IMR-90 (cell line): ENCODE results near the gene CAPN2. TPM values are rescaled to one million over a fixed set of nuclear protein-coding genes. Genes with fewer than 3 reads are reported as not detected.
A peak's percentile ranks its signal among the peaks of the same experiment; 100 is the strongest.

Source experiments
- ATAC-seq: fragments of 200-7000 bp; cut with Tn5 transposase; 2 replicates; pipeline ENCODE4 v1.9.1; 2020; ENCODE audit warnings: low read depth, mild to moderate bottlenecking, moderate library complexity
- BruUV-seq: library from RNA; stranded (reverse); fragments of 400-500 nt; replicated peaks from 2 replicates; lab custom pipeline; 2021; lab: Mats Ljungman, UMichigan
- CTCF ChIA-PET: fragments of 300-600 bp; formaldehyde crosslinking; extraction: SDS; loops from one replicate; lab custom pipeline; 2021; ENCODE audit warnings: antibody characterized with exemption; lab: Yijun Ruan, JAX
- POLR2A ChIA-PET: fragments of 300-600 bp; sonication (Branson Sonifier 250); formaldehyde crosslinking; loops from one replicate; lab custom pipeline; 2022; ENCODE audit warnings: antibody characterized with exemption; ENCODE audit not compliant: unreplicated experiment; lab: Charles Lee
- DNase-seq: peaks from one replicate; pipeline ENCODE4 v3.0.0; 2013
- H2AFZ ChIP-seq: replicated peaks from 2 replicates; pipeline ENCODE3; 2013; ENCODE audit warnings: low read length, mild to moderate bottlenecking; ENCODE audit not compliant: poor library complexity
- H2AK5ac ChIP-seq: 2 replicates; pipeline ENCODE4 v1.6.1; 2013; ENCODE audit warnings: low read depth, low read length, inconsistent platforms
- H2AK9ac ChIP-seq: replicated peaks from 2 replicates; pipeline ENCODE3; 2013; ENCODE audit warnings: mild to moderate bottlenecking, low read depth, low read length, moderate library complexity; ENCODE audit not compliant: poor library complexity
- H2BK120ac ChIP-seq: 2 replicates; pipeline ENCODE4 v1.6.1; 2013; ENCODE audit warnings: low read depth, low read length, inconsistent platforms
- H2BK15ac ChIP-seq: 3 replicates; pipeline ENCODE4 v1.6.1; 2013; ENCODE audit warnings: low read depth, low read length, inconsistent platforms
- H2BK20ac ChIP-seq: 2 replicates; pipeline ENCODE4 v1.6.1; 2013; ENCODE audit warnings: low read depth, mild to moderate bottlenecking, inconsistent platforms, low read length, moderate library complexity
- H2BK5ac ChIP-seq: 2 replicates; pipeline ENCODE4 v1.6.1; 2013; ENCODE audit warnings: mild to moderate bottlenecking, low read depth, low read length, inconsistent platforms; ENCODE audit not compliant: poor library complexity, severe bottlenecking
- H3K14ac ChIP-seq: replicated peaks from 2 replicates; pipeline ENCODE4 v1.6.1; 2013; ENCODE audit warnings: low read depth, low read length, inconsistent platforms
- H3K18ac ChIP-seq: 2 replicates; pipeline ENCODE4 v1.6.1; 2013; ENCODE audit warnings: low read depth, low read length, control low read depth
- H3K23ac ChIP-seq: 2 replicates; pipeline ENCODE4 v1.6.1; 2013; ENCODE audit warnings: low read depth, low read length, inconsistent platforms
- H3K27ac ChIP-seq: 2 replicates; pipeline ENCODE4 v1.5.1; 2013; ENCODE audit warnings: mild to moderate bottlenecking, control low read depth, low read length; ENCODE audit not compliant: insufficient read depth
- H3K27me3 ChIP-seq: 2 replicates; pipeline ENCODE4 v1.6.1; 2013; ENCODE audit warnings: low read length; ENCODE audit not compliant: control insufficient read depth, insufficient read depth
- H3K36me3 ChIP-seq: 2 replicates; pipeline ENCODE4 v1.6.1; 2013; ENCODE audit warnings: low read length, mixed read lengths; ENCODE audit not compliant: control insufficient read depth, insufficient read depth
- H3K4ac ChIP-seq: 2 replicates; pipeline ENCODE4 v1.6.1; 2013; ENCODE audit warnings: low read depth, low read length, inconsistent platforms
- H3K4me1 ChIP-seq: 2 replicates; pipeline ENCODE4 v1.6.1; 2013; ENCODE audit warnings: low read length, mixed read lengths; ENCODE audit not compliant: control insufficient read depth, insufficient read depth
- H3K4me2 ChIP-seq: 2 replicates; pipeline ENCODE4 v1.6.1; 2013; ENCODE audit warnings: low read depth, mild to moderate bottlenecking, control low read depth, low read length, moderate library complexity
- H3K4me3 ChIP-seq: 2 replicates; pipeline ENCODE4 v1.5.1; 2013; ENCODE audit warnings: low read depth, mild to moderate bottlenecking, control low read depth, low read length, moderate library complexity; ENCODE audit not compliant: insufficient read depth
- H3K56ac ChIP-seq: 2 replicates; pipeline ENCODE4 v1.6.1; 2013; ENCODE audit warnings: low read length, inconsistent platforms; ENCODE audit not compliant: insufficient read depth; ENCODE audit errors: extremely low read depth
- H3K79me1 ChIP-seq, 2 experiments: 2 replicates each; pipeline ENCODE4 v1.6.1; 2013; ENCODE audit warnings: low read length in 2 of 2, inconsistent platforms in 1 of 2, low read depth in 1 of 2
- H3K9ac ChIP-seq: 2 replicates; pipeline ENCODE4 v1.6.1; 2013; ENCODE audit warnings: low read depth, low read length, control low read depth
- H3K9me1 ChIP-seq: 2 replicates; pipeline ENCODE4 v1.6.1; 2013; ENCODE audit warnings: low read length, inconsistent platforms; ENCODE audit not compliant: insufficient read depth
- H3K9me3 ChIP-seq: 2 replicates; pipeline ENCODE4 v1.6.1; 2013; ENCODE audit warnings: low read length; ENCODE audit not compliant: control insufficient read depth, insufficient read depth
- H4K20me1 ChIP-seq: 2 replicates; pipeline ENCODE4 v1.6.1; 2013; ENCODE audit warnings: low read length, inconsistent platforms; ENCODE audit not compliant: insufficient read depth
- H4K5ac ChIP-seq: 2 replicates; pipeline ENCODE4 v1.6.1; 2013; ENCODE audit warnings: mild to moderate bottlenecking, low read depth, low read length, control low read depth
- H4K8ac ChIP-seq, 2 experiments: 2 replicates each; pipeline ENCODE4 v1.6.1; 2013; ENCODE audit warnings: low read depth in 2 of 2, low read length in 2 of 2, control low read depth in 1 of 2, inconsistent platforms in 1 of 2
- H4K91ac ChIP-seq: 2 replicates; pipeline ENCODE4 v1.6.1; 2013; ENCODE audit warnings: low read depth, low read length, inconsistent platforms; ENCODE audit not compliant: insufficient read depth
- BHLHE40 ChIP-seq: fragments of 150-350 bp; IDR thresholded peaks from 2 replicates; pipeline ENCODE4 v1.6.1; 2016; ENCODE audit warnings: mild to moderate bottlenecking, low read depth, low read length
- CEBPB ChIP-seq: IDR thresholded peaks from 2 replicates; pipeline ENCODE4 v1.6.1; 2012; ENCODE audit warnings: low read depth, low read length, improper control_type of control experiment
- ELK1 ChIP-seq: fragments of 150-350 bp; IDR thresholded peaks from 2 replicates; pipeline ENCODE4 v1.6.1; 2016; ENCODE audit warnings: low read depth, mild to moderate bottlenecking, low read length, moderate library complexity, borderline replicate concordance
- FOS ChIP-seq: fragments of 150-350 bp; IDR thresholded peaks from 2 replicates; pipeline ENCODE4 v1.6.1; 2016; ENCODE audit warnings: low read depth, low read length
- MAZ ChIP-seq: IDR thresholded peaks from 2 replicates; pipeline ENCODE4 v1.6.1; 2012; ENCODE audit warnings: low read depth, mild to moderate bottlenecking, low read length, improper control_type of control experiment, moderate library complexity, borderline replicate concordance
- MXI1 ChIP-seq: IDR thresholded peaks from 2 replicates; pipeline ENCODE4 v1.6.1; 2012; ENCODE audit warnings: low read depth, mild to moderate bottlenecking, low read length, moderate library complexity, borderline replicate concordance
- WGBS, 2 experiments: methylation state at CpG; one replicate each; pipeline versions ENCODE4 v1.1.5 to v1.1.7; 2013; ENCODE audit warnings: missing lambda C conversion rate in 2 of 2; ENCODE audit not compliant: insufficient read length in 1 of 2; ENCODE audit errors: extremely low coverage in 2 of 2; 5-methylcytosine and 5-hydroxymethylcytosine counted together
- dilution Hi-C: fragments of 300-500 bp; cut with HindIII; formaldehyde crosslinking; loops from one replicate; pipeline ENCODE4 v1.14.3; 2018; ENCODE audit warnings: low sequenced_read_pairs; ENCODE audit not compliant: unreplicated experiment
- in situ Hi-C: fragments of 300-500 bp; cut with MboI; formaldehyde crosslinking; loops from 3 replicates; pipeline ENCODE4 v1.14.3; 2019; ENCODE audit warnings: low sequenced_read_pairs, inconsistent platforms, mixed read lengths
- intact Hi-C: fragments of 100-400 bp; cut with micrococcal nuclease; formaldehyde crosslinking; loops from 2 replicates; pipeline ENCODE4 v1.10.0; 2022
- polyA plus RNA-seq, 3 experiments: library from polyadenylated mRNA; depleted of rRNA; stranded (reverse); fragments of >200 nt; gene quantifications; 2 replicates each; pipeline ENCODE4 v1.2.3, GENCODE V29; 2012; ENCODE audit warnings: low replicate concordance in 1 of 3
- total RNA-seq: library from RNA; depleted of rRNA; stranded (reverse); fragments of >200 nt; gene quantifications from 2 replicates; pipeline ENCODE4 v1.2.3, GENCODE V29; 2012

CAPN2 gene
- total and polyA plus RNA-seq, 2 of the 4 experiments (the other 2 are of a cell fraction): 339 to 430 TPM

GRCh38 chr1:223706077-223706973 lies 6.0 kb upstream of the CAPN2 start:
- intact Hi-C loops: loop anchor here (10.0 kb wide), 1 partner anchor 288 kb away; no protein-coding TSS in a partner anchor
- Histone ChIP-seq H3K4me3 (no peak overlapping the region), H3K56ac (peak overlapping the region; percentile 80), H3K9me1 (peaks cover 24% of the 10 kb centered on the region), H3K23ac (peak overlapping the region; percentile 44), H3K79me1 (peaks cover 6 to 58% of the 10 kb centered on the region in 2 experiments; a peak in 3 of 4 replicates), H2BK15ac (peak overlapping the region; percentile 73; the same call in 2 of the 3 replicates), H2AFZ (peak overlapping the region; percentile 25), H4K91ac (peak overlapping the region; percentile 93), H3K27me3 (no peaks in the 10 kb centered on the region), H2AK9ac (peak overlapping the region; percentile 88), H3K36me3 (no peaks in the 10 kb centered on the region), H3K18ac (peak overlapping the region; percentile 96), H2BK120ac (peak overlapping the region; percentile 92), H3K4me2 (peak overlapping the region; percentile 88), H2AK5ac (peak overlapping the region; percentile 98), H3K4me1 (peaks cover 37% of the 10 kb centered on the region), H3K9ac (peak overlapping the region; percentile 78), H3K4ac (peak overlapping the region; percentile 89), H3K9me3 (no peaks in the 10 kb centered on the region), H4K5ac (peak overlapping the region; percentile 90), H3K14ac (peak overlapping the region; percentile 78), H4K20me1 (peaks cover 5% of the 10 kb centered on the region), H3K27ac (peak overlapping the region; percentile 99), H4K8ac (peak overlapping the region; percentile 27 to 89), H2BK20ac (peak overlapping the region; percentile 90), H2BK5ac (peak overlapping the region; percentile 93)
- ChIA-PET POLR2A (interaction anchor here (2.3 kb wide), 1 partner anchor 9 kb away, joined by 9 read pairs; no protein-coding TSS in a partner anchor), CTCF (interaction anchor here (0.7 to 1.7 kb wide), 5 partner anchors 23 to 573 kb away, joined by 3 to 8 read pairs (median 3); partner anchors contain the start of gene TP53BP2)
- dilution Hi-C loops: no loop called here
- TF ChIP-seq MAZ (peak; percentile 100), ELK1 (no peak), MXI1 (0 out of 2 replicates have a peak, but pooled peaks have one; percentile 31), CEBPB (peak; percentile 91), BHLHE40 (no peak), FOS (peak; percentile 62; the same call in 1 of the 2 replicates)
- no TSS peak for BruUV-seq
- in situ Hi-C loops: no loop called here
- DNase-seq (peak; percentile 96), ATAC-seq (peak; percentile 8)
- 0% methylated on average over 1 of the region's 12 CpGs; no CpG with 5 or more reads in 1 of the 2 experiments for WGBS, 2 experiments
